Esophagus muscularis mucosa (tissue), 4 donors: ENCODE measurements around the gene XYLT1.

Experiments
- EP300 ChIP-seq: sonication (generic); formaldehyde crosslinking; IDR thresholded peaks from one replicate; pipeline ENCODE4 v1.6.1; 2017; ENCODE audit warnings: antibody characterized with exemption
- POLR2A ChIP-seq: fragments of 450-650 bp; IDR thresholded peaks from one replicate; pipeline ENCODE4 v1.6.1; 2017; ENCODE audit warnings: antibody characterized with exemption, moderate library complexity, mild to moderate bottlenecking, low read depth
- POLR2AphosphoS5 ChIP-seq, 2 donors: sonication (generic); formaldehyde crosslinking; IDR thresholded peaks; one replicate each; pipeline ENCODE4 v1.6.1; 2017; ENCODE audit warnings: antibody characterized with exemption in 2 of 2
- TF ChIP-seq, protein P1 (sequence below), 3 experiments: fragments of 200-600 bp in 2 of 3; fragments of 450-650 bp in 1 of 3; sonication (generic) in 2 of 3; IDR thresholded peaks; one replicate each; pipeline ENCODE4 v1.5.1; 2017 to 2019; ENCODE audit warnings: antibody characterized with exemption in 3 of 3, mild to moderate bottlenecking in 2 of 3, moderate library complexity in 1 of 3

DNA sequence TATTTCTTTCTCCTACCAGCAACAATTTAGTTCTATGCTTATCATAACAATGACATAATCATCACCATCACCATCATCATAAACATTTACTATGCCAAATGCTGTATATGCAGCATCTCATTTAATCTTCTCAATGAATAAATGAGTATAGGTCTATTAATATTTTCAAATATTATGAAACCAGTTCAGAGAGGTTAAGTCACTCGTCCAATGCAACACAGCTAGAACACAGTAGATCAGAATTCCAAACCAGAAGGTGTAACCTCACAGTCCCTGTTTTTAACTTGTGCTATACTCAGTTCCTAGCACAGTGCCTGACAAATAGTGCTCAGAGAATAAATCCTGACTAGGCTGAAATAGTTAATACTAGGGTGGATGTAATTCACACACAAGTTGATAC, 314.8 kb downstream of the XYLT1 start:
- TF ChIP-seq POLR2AphosphoS5 (IDR thresholded peaks at IDR 0.05) (no peak), POLR2A (no peak), EP300 (no peak)
- TF ChIP-seq, protein P1, sequence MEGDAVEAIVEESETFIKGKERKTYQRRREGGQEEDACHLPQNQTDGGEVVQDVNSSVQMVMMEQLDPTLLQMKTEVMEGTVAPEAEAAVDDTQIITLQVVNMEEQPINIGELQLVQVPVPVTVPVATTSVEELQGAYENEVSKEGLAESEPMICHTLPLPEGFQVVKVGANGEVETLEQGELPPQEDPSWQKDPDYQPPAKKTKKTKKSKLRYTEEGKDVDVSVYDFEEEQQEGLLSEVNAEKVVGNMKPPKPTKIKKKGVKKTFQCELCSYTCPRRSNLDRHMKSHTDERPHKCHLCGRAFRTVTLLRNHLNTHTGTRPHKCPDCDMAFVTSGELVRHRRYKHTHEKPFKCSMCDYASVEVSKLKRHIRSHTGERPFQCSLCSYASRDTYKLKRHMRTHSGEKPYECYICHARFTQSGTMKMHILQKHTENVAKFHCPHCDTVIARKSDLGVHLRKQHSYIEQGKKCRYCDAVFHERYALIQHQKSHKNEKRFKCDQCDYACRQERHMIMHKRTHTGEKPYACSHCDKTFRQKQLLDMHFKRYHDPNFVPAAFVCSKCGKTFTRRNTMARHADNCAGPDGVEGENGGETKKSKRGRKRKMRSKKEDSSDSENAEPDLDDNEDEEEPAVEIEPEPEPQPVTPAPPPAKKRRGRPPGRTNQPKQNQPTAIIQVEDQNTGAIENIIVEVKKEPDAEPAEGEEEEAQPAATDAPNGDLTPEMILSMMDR (IDR thresholded peaks at IDR 0.05) = no peak
